Fibroblast of lung (primary cell): ENCODE measurements around the gene CARD18. TPM values are rescaled to one million over a fixed set of nuclear protein-coding genes. Genes with fewer than 3 reads are reported as not detected.
"Not testable (repeated sequence)": the region's sequence is repeated elsewhere in the genome, so short reads cannot be mapped to it uniquely, and the experiment has no call there.

Experiments
- DNase-seq, 2 donors: peaks; one replicate each; pipeline versions ENCODE4 v3.0.0 to v3.0.0-alpha.2; 2010; ENCODE audit warnings: low read depth in 2 of 2
- H2AFZ ChIP-seq: 2 replicates; pipeline ENCODE4 v1.5.1; 2012; ENCODE audit warnings: low read length, control low read depth, inconsistent platforms
- H3K27ac ChIP-seq: 2 replicates; pipeline ENCODE4 v1.5.1; 2011; ENCODE audit warnings: low read length, control low read depth; ENCODE audit not compliant: insufficient read depth
- H3K27me3 ChIP-seq: 2 replicates; pipeline ENCODE4 v1.5.1; 2011; ENCODE audit warnings: mild to moderate bottlenecking, low read length; ENCODE audit not compliant: control insufficient read depth, insufficient read depth
- H3K36me3 ChIP-seq: 2 replicates; pipeline ENCODE4 v1.5.1; 2011; ENCODE audit warnings: low read length; ENCODE audit not compliant: control insufficient read depth, insufficient read depth
- H3K4me1 ChIP-seq: 2 replicates; pipeline ENCODE4 v1.5.1; 2011; ENCODE audit warnings: low read length; ENCODE audit not compliant: control insufficient read depth, insufficient read depth; ENCODE audit errors: extremely low read depth
- H3K4me2 ChIP-seq: 2 replicates; pipeline ENCODE4 v1.5.1; 2011; ENCODE audit warnings: low read length, control low read depth; ENCODE audit not compliant: insufficient read depth; ENCODE audit errors: extremely low read depth
- H3K4me3 ChIP-seq, 4 experiments: fragments of 200-600 bp in 1 of 4; sonication (generic) in 1 of 4; replicated peaks in 1 of 4; 2 replicates each; pipeline ENCODE4 v1.5.1; 2011 to 2016; ENCODE audit warnings: low read length in 4 of 4, low read depth in 3 of 4, mild to moderate bottlenecking in 3 of 4, control low read depth in 2 of 4, inconsistent platforms in 1 of 4, mixed read lengths in 1 of 4; ENCODE audit not compliant: insufficient read depth in 1 of 4; ENCODE audit errors: control extremely low read depth in 1 of 4
- H3K79me2 ChIP-seq: 2 replicates; pipeline ENCODE4 v1.5.1; 2012; ENCODE audit warnings: mild to moderate bottlenecking, low read length, inconsistent platforms; ENCODE audit not compliant: control insufficient read depth, insufficient read depth
- H3K9ac ChIP-seq: 2 replicates; pipeline ENCODE4 v1.5.1; 2011; ENCODE audit warnings: mild to moderate bottlenecking, low read length, control low read depth; ENCODE audit not compliant: insufficient read depth
- H3K9me3 ChIP-seq: 2 replicates; pipeline ENCODE4 v1.5.1; 2012; ENCODE audit warnings: low read depth, low read length; ENCODE audit not compliant: control insufficient read depth, insufficient read depth
- H4K20me1 ChIP-seq: 2 replicates; pipeline ENCODE4 v1.5.1; 2011; ENCODE audit warnings: low read length; ENCODE audit not compliant: control insufficient read depth, insufficient read depth; ENCODE audit errors: extremely low read depth
- CTCF ChIP-seq, 2 donors: IDR thresholded peaks in 1 of 2; conservative IDR thresholded peaks in 1 of 2; 1 replicate in 1 of 2; 2 replicates in 1 of 2; pipeline ENCODE4 v1.5.1; 2011 to 2012; ENCODE audit warnings: low read length in 2 of 2, control low read depth in 1 of 2, inconsistent platforms in 1 of 2, low read depth in 1 of 2, mild to moderate bottlenecking in 1 of 2
- EZH2 ChIP-seq: IDR thresholded peaks from 2 replicates; pipeline ENCODE4 v1.5.1; 2012; ENCODE audit warnings: low read length, control low read depth, mild to moderate bottlenecking; ENCODE audit errors: missing control alignments
- polyA plus RNA-seq, 2 donors: library from polyadenylated mRNA; depleted of rRNA in 1 of 2; stranded (reverse) in 1 of 2; unstranded in 1 of 2; fragments of >200 nt; gene quantifications; 2 replicates each; pipeline ENCODE4 v1.2.1, GENCODE V29; 2011 to 2012; ENCODE audit warnings: missing spikeins in 1 of 2
- total RNA-seq: library from RNA; depleted of rRNA; stranded (reverse); fragments of >200 nt; gene quantifications from 2 replicates; pipeline ENCODE4 v1.2.1, GENCODE V29; 2014

The CARD18 gene
- total and polyA plus RNA-seq, 2 donors (not counting 1 experiment from before 2014, with no cell fraction given) = not detected

- Histone ChIP-seq H3K9ac (no peak overlapping the region), H3K36me3 (no peaks in the 10 kb centered on the region), H4K20me1 (no peaks in the 10 kb centered on the region), H3K79me2 (no peaks in the 10 kb centered on the region), H3K4me2 (no peak overlapping the region), H3K9me3 (no peaks in the 10 kb centered on the region), H3K27ac (no peak overlapping the region), H3K4me1 (no peaks in the 10 kb centered on the region), H3K4me3 (no peak overlapping the region), H3K27me3 (no peaks in the 10 kb centered on the region), H2AFZ (no peak overlapping the region)
- no peak for TF ChIP-seq EZH2
- no peak for DNase-seq
Observed at GRCh38 chr11:105109321-105109720, 30.2 kb downstream of the CARD18 start.

GRCh38 chr11:105108247-105108646 lies 31.3 kb downstream of the CARD18 start:
- no peak overlapping the region for H3K4me2 ChIP-seq
- H4K20me1 ChIP-seq = no peaks in the 10 kb centered on the region
- DNase-seq = peak in 1 of 2 donors; percentile 40
- H2AFZ ChIP-seq = no peak overlapping the region
- H3K4me1 ChIP-seq = no peaks in the 10 kb centered on the region
- no peaks in the 10 kb centered on the region for H3K79me2 ChIP-seq
- no peak overlapping the region for H3K9ac ChIP-seq
- no peaks in the 10 kb centered on the region for H3K36me3 ChIP-seq
- H3K4me3 ChIP-seq = no peak overlapping the region
- no peak for TF ChIP-seq CTCF (conservative IDR thresholded peaks at IDR 0.05 in 1 of 2, IDR thresholded peaks at IDR 0.05 in 1 of 2; ENCODE audit: low read depth in 1 of 2, low read length in 2 of 2)
- TF ChIP-seq EZH2 = no peak
- no peaks in the 10 kb centered on the region for H3K27me3 ChIP-seq
- no peaks in the 10 kb centered on the region for H3K9me3 ChIP-seq
- no peak overlapping the region for H3K27ac ChIP-seq

- not testable (repeated sequence) for H4K20me1 ChIP-seq, H3K27ac ChIP-seq, H3K36me3 ChIP-seq, H3K27me3 ChIP-seq, H3K9ac ChIP-seq, H3K4me2 ChIP-seq, H3K4me3 ChIP-seq, DNase-seq, H2AFZ ChIP-seq, H3K9me3 ChIP-seq, H3K79me2 ChIP-seq, H3K4me1 ChIP-seq
Observed at GRCh38 chr11:105107226-105107825, 32.2 kb downstream of the CARD18 start.

- no peaks in the 10 kb centered on the region for H3K9me3 ChIP-seq
- peak in 1 of 2 donors; percentile 19 for DNase-seq
- no peak overlapping the region for H3K4me2 ChIP-seq
- H3K27me3 ChIP-seq = no peaks in the 10 kb centered on the region
- H3K4me3 ChIP-seq = no peak overlapping the region
- no peak overlapping the region for H3K27ac ChIP-seq
- no peaks in the 10 kb centered on the region for H4K20me1 ChIP-seq
- no peak overlapping the region for H2AFZ ChIP-seq
- TF ChIP-seq CTCF (conservative IDR thresholded peaks at IDR 0.05 in 1 of 2, IDR thresholded peaks at IDR 0.05 in 1 of 2; ENCODE audit: low read depth in 1 of 2, low read length in 2 of 2) = no peak
- no peak for TF ChIP-seq EZH2
- H3K9ac ChIP-seq = no peak overlapping the region
- no peaks in the 10 kb centered on the region for H3K79me2 ChIP-seq
- no peaks in the 10 kb centered on the region for H3K4me1 ChIP-seq
- H3K36me3 ChIP-seq = no peaks in the 10 kb centered on the region
Observed at GRCh38 chr11:105106140-105106539, 33.4 kb downstream of the CARD18 start.
